ENCODE data around the gene PDGFRA.
"Not testable (repeated sequence)": the region's sequence is repeated elsewhere in the genome, so short reads cannot be mapped to it uniquely, and the experiment has no call there.

PDGFRA gene

GRCh38 chr4:54330896-54331295 is 101.8 kb downstream of the PDGFRA start:
- no peak for DNase-seq

GRCh38 chr4:54332542-54332941 is 103.4 kb downstream of the PDGFRA start:
- no peak for DNase-seq

- no peak for DNase-seq
Observed at GRCh38 chr4:54333657-54334056, 104.6 kb downstream of the PDGFRA start.

GRCh38 chr4:54334769-54335168 is 105.7 kb downstream of the PDGFRA start:
- DNase-seq, result not testable (repeated sequence)

- no peak for DNase-seq
Observed at GRCh38 chr4:54337009-54337408, 107.9 kb downstream of the PDGFRA start.

- not testable (repeated sequence) for DNase-seq
Observed at GRCh38 chr4:54342067-54342466, 113.0 kb downstream of the PDGFRA start.
